Activated naive CD4-positive, alpha-beta T cell treated with anti-CD3 and anti-CD28 coated beads, Interleukin-2, amount 50 U/mL, for 24 hours (primary cell): Measurements from ENCODE around the gene TBXAS1.

Experiments
- H3K27ac Mint-ChIP-seq: one replicate; pipeline ENCODE4 v1.8.0; 2021; ENCODE audit warnings: mild to moderate bottlenecking, mixed read lengths
- H3K27me3 Mint-ChIP-seq: one replicate; pipeline ENCODE4 v1.8.0; 2021; ENCODE audit warnings: mixed read lengths
- H3K36me3 Mint-ChIP-seq: one replicate; pipeline ENCODE4 v1.8.0; 2021; ENCODE audit warnings: mixed read lengths
- H3K4me1 Mint-ChIP-seq: one replicate; pipeline ENCODE4 v1.8.0; 2021; ENCODE audit warnings: mixed read lengths
- H3K4me3 Mint-ChIP-seq: one replicate; pipeline ENCODE4 v1.8.0; 2021; ENCODE audit warnings: mild to moderate bottlenecking, mixed read lengths
- H3K9me3 Mint-ChIP-seq: one replicate; pipeline ENCODE4 v1.8.0; 2021; ENCODE audit warnings: mixed read lengths

TBXAS1 gene

DNA sequence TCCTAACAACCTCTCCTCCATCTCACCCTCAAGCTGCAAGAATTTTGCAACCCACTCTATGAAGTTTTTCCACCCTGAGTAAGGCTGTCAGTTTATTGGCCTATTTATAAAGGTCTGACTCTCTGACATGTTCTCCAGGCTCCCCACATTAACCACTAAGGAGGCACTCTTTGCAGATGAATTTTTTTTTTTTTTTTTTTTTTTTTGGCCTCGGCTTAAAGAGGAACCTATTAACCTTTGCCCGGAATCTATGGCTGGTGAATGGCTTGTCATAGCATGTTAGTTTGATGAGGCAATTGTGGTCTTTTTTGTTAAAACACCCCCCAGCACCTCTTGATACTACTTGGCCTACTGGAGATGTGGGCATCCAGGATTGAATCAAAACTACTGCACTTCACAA is 57.1 kb downstream of the TBXAS1 start:
- Mint-ChIP-seq H3K36me3 (no peaks in the 10 kb centered on the region), H3K4me3 (no peak overlapping the region), H3K27ac (no peak overlapping the region), H3K27me3 (no peaks in the 10 kb centered on the region), H3K4me1 (no peaks in the 10 kb centered on the region), H3K9me3 (peaks cover 5% of the 10 kb centered on the region)

DNA sequence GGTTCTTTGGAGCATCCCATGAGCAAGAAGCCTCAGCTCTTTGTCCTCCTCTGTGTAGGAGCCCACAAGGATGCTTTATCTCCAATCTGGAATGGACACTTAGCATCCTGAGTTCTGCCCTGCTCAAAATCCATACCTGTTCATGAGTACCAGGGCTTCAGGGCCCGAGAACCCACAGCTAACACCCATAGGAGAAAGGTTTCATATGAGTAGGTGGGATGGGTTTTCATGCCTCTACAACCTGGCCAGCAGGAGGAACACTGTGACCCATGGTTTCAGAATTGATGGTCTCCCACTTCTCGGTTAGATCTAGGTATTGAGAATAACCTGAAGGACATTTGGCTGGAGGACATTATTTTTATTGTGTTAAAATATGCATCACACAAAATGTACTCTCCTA is 57.8 kb downstream of the TBXAS1 start:
- H3K27me3 Mint-ChIP-seq, result no peaks in the 10 kb centered on the region
- H3K9me3 Mint-ChIP-seq, result peaks cover 5% of the 10 kb centered on the region
- H3K4me1 Mint-ChIP-seq, result no peaks in the 10 kb centered on the region
- no peak overlapping the region for H3K27ac Mint-ChIP-seq
- H3K36me3 Mint-ChIP-seq, result no peaks in the 10 kb centered on the region
- H3K4me3 Mint-ChIP-seq, result no peak overlapping the region

DNA sequence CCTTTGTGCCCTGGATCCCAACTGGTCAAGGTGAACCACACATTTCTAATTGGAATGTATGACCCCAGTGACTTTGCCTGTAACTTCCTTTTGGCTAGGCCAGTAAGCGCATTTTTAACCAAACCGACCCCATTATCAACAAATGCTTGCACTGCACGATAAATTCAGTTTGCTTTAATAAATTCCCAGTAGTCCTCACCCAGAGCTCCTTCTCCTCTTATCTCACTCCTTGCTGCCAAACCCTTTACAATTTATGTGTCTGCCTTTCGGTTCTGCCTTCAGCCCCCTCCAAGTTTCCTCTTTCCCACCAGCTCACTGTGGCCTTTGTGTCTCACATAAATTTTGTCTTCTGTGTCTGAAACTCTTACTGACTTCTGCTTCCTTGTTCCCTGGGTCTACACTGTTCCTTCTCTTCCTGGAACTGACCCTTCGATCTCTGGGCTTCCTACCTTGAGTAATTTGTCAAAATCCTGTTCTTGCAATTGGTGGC is 59.0 kb downstream of the TBXAS1 start:
- peaks cover 5% of the 10 kb centered on the region for H3K9me3 Mint-ChIP-seq
- no peaks in the 10 kb centered on the region for H3K36me3 Mint-ChIP-seq
- no peaks in the 10 kb centered on the region for H3K4me1 Mint-ChIP-seq
- no peak overlapping the region for H3K4me3 Mint-ChIP-seq
- H3K27ac Mint-ChIP-seq, result no peak overlapping the region
- no peaks in the 10 kb centered on the region for H3K27me3 Mint-ChIP-seq

DNA sequence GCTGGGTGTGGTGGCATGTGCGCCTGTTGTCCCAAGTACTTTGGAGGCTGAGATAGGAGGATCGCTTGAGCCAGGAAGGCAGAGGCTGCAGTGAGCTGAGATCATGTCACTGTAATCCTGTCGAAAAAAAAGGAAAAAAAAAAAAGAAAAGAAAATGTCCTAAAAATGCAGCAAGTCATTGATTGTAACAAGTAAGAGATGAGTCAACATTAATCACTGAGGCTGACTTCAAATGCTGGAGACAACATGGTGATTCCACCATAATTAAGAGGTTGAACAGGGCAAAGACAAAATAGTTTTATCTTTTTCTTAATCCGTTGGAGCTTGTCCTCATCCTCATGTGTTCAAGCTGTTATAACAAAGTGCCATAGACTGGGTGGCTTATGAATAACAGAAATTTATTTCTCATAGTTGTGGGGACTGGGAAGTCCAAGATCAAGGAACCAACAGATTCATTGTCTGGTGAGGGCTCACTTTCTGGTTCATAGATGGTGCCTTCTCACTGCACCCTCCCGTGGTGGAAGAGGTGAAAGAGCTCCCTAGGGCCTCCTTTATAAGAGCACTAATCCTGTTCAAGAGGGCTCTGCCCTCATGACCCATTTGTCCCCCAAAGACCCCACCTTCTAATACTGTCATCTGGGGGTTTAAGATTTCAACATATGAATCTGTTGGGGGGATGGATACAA is 60.3 kb downstream of the TBXAS1 start:
- Mint-ChIP-seq H3K4me1 (no peaks in the 10 kb centered on the region), H3K9me3 (peaks cover 5% of the 10 kb centered on the region), H3K4me3 (no peak overlapping the region), H3K36me3 (no peaks in the 10 kb centered on the region), H3K27ac (no peak overlapping the region), H3K27me3 (no peaks in the 10 kb centered on the region)

DNA sequence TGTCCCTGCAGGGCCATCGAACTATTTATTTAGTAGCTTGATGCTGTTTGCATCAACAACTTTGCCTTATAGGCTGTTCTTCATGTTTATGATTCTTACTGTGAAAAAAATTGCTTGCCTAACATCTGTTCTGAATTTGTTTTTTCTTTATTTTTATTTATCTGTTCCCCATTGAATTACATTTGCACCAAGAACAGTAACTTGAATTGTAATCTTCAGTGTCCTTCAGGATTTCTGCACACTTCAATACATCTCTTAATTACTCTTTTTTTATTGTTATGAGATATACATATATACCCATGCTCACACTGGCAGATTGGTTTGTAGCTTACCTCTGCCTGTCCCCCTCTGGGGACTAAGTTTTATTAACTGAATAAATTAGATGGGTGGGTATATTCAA is 64.4 kb downstream of the TBXAS1 start:
- H3K9me3 Mint-ChIP-seq, result peaks cover 4% of the 10 kb centered on the region
- H3K4me3 Mint-ChIP-seq, result no peak overlapping the region
- H3K27me3 Mint-ChIP-seq, result no peaks in the 10 kb centered on the region
- no peaks in the 10 kb centered on the region for H3K36me3 Mint-ChIP-seq
- H3K27ac Mint-ChIP-seq, result no peak overlapping the region
- H3K4me1 Mint-ChIP-seq, result no peaks in the 10 kb centered on the region

DNA sequence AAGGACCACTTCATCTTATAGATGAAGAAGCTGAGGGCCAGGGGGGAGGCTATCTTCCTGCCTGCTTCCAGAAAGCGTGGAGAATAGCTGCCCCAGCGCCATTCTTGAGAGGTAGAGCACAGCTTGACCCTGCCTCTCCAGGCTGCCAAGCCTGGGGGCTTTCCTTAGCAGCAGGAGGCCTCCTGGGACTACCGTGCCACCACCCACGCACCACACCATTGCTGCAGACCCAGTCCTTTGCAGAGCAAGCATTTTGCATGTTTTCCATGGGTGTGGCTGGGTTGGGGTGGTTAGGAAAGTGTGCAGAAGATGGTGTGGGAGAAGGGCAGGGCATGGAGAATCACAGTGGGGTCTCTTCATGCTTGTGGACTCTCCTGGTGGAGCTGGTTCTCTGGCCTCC is 64.9 kb downstream of the TBXAS1 start:
- H3K27ac Mint-ChIP-seq, result no peak overlapping the region
- H3K9me3 Mint-ChIP-seq, result no peaks in the 10 kb centered on the region
- no peaks in the 10 kb centered on the region for H3K4me1 Mint-ChIP-seq
- H3K27me3 Mint-ChIP-seq, result no peaks in the 10 kb centered on the region
- H3K4me3 Mint-ChIP-seq, result no peak overlapping the region
- H3K36me3 Mint-ChIP-seq, result no peaks in the 10 kb centered on the region

DNA sequence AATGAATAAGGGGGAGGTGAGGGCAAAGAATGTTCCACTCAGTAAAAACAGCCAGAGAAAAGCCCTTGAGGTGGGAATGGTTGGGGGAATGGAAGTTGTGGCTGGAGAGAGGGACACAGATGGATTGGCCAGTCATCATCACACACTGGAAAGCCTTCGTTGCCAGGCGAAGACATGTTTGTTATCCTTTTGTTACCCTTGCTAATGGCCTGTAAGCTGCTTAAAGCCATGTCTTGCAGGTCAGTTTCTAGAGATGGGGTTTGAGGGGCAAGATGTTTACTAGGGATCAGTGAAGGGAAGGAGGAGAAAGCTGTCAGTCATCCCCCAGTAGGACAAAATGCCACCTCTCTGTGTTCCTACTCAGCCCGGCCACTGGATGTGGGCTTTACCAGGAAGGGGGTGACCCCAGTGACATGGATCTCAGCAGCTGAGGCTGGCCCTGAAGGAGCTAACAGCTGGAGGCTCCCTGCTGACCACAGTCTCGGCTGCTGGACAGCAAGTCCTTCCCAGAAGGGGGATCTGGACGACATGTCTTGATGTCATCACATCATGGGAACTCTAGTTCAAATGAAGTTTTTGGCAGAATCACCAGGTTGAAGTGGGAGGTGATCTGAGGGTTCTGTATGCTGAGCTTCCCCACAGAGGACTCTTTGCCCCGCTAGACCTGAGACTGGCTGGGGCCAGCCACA is 66.2 kb downstream of the TBXAS1 start:
- Mint-ChIP-seq H3K27ac (no peak overlapping the region), H3K9me3 (no peaks in the 10 kb centered on the region), H3K36me3 (no peaks in the 10 kb centered on the region), H3K4me1 (no peaks in the 10 kb centered on the region), H3K4me3 (no peak overlapping the region), H3K27me3 (no peaks in the 10 kb centered on the region)

DNA sequence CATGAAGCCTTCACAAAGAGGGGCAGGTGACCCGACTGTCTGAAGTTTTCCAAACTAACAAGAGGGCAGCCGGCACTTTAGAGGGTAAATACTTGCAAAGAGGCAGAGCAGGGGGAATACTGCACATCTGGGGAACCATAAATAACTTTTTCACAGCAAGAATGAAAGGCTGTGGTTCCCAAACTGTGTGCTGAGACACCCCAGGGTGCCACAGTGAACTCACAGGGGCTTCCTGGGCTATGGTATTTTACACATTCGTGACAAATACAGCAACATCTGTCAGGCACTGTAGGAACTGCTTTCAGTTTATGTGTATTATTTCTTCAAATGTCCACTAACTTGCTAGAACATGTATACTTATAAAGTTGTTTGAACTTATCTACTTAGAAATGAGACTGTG is 67.2 kb downstream of the TBXAS1 start:
- no peaks in the 10 kb centered on the region for H3K27me3 Mint-ChIP-seq
- no peaks in the 10 kb centered on the region for H3K9me3 Mint-ChIP-seq
- H3K4me1 Mint-ChIP-seq, result no peaks in the 10 kb centered on the region
- H3K27ac Mint-ChIP-seq, result no peak overlapping the region
- no peak overlapping the region for H3K4me3 Mint-ChIP-seq
- H3K36me3 Mint-ChIP-seq, result no peaks in the 10 kb centered on the region

DNA sequence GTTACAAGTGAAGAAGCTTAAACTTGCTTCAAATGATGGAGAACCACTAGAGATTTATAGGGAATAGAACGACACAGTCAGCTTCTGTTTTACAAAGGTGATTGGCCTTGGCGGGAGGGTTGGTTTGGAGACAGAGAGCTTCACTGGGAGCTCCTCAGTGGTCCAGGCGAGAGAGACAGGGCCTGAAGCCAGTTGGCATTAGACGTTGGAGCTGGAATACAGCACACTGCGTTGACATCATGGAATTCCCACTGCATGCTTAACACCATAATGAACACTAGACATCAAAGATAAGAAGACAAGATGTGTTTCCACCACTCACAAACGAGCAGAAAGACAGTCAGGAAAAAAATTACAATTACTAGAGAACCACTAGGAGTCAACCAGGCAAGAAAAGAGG is 67.8 kb downstream of the TBXAS1 start:
- Mint-ChIP-seq H3K27ac (no peak overlapping the region), H3K9me3 (no peaks in the 10 kb centered on the region), H3K4me3 (no peak overlapping the region), H3K36me3 (no peaks in the 10 kb centered on the region), H3K27me3 (no peaks in the 10 kb centered on the region), H3K4me1 (no peaks in the 10 kb centered on the region)

DNA sequence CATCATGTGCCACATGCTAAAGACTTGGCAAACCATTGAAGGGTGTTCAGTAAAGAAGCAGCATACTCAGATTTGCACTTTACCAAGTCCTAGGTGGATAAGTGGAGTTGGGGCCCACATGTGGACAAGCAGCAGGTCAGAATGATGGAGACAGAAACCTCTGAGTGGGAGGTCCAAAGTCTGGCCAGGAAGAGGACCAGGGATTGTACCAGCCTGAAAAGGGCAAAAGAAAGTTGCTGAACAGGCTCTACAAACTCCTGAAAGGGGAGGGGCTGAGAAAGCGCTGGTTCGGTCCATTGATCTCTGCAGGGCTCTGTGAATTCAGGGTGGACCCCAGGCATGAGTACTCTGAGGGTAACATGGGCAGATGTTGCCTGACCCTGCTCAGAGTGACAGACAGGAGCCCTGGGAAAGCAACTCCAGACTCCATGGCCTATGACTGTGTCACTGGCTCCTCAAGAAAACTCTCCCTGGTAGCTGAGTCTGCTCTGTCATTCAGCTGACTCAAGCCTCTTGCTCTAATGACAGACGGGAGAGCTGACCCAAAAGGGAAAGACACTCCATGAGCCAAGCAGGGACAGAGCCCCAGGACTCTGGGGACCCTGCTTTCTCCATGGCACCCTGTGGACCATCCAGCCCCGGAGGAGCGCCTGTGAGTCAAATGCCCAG is 68.5 kb downstream of the TBXAS1 start:
- Mint-ChIP-seq H3K27me3 (no peaks in the 10 kb centered on the region), H3K27ac (no peak overlapping the region), H3K4me3 (no peak overlapping the region), H3K36me3 (no peaks in the 10 kb centered on the region), H3K4me1 (no peaks in the 10 kb centered on the region), H3K9me3 (peaks cover under 1% of the 10 kb centered on the region)

DNA sequence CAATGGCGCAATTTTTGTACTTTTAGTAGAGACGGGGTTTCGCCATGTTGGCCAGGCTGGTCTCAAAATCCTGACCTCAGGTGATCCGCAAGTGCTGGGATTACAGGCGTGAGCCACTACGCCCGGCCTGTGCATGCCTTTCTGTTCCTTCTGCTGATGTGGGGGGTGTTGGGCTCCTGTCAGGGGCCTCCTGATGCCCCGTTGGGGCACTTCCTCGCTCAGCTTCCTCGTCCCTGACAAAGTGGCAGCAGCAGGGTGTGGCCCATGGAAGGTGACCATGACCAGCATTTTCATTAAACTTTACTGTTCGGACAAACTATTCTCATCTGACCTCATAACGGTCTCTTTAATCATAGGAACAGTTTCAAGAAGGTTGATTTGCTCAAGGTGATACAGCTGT is 69.4 kb downstream of the TBXAS1 start:
- Mint-ChIP-seq H3K4me3 (no peak overlapping the region), H3K27me3 (no peaks in the 10 kb centered on the region), H3K36me3 (peaks cover 2% of the 10 kb centered on the region), H3K27ac (no peak overlapping the region), H3K9me3 (peaks cover 7% of the 10 kb centered on the region), H3K4me1 (no peaks in the 10 kb centered on the region)

DNA sequence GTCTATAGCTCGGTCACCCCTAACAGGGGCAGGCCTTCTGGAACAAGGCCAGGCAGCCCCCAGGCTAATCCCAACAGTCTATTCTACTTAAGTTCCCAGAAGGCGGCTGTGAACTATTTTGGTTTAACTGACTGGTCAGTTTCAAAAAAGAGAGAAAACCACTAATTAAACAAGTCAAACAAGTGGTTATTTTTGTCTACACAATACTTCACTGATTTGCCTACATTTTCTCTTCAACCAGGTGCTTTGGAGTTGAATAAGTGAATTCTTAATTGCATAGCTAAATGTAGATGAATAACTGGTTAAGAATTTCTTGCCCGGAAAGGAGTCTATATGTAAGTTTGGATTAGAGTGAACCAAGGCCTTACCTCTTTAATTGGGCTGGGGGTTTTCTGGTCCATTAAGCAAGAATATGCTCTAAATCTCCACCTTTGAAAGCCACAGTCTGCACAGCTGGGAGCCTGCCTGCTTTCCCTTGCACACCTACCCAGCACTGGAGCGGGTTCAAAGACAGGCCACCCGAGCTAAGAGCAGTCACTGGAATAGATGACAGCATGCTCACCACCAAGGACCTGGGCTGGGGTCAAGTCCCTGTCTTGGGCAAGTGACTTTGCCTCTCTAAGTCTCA is 70.4 kb downstream of the TBXAS1 start:
- H3K36me3 Mint-ChIP-seq, result peaks cover 2% of the 10 kb centered on the region
- no peak overlapping the region for H3K4me3 Mint-ChIP-seq
- peaks cover 7% of the 10 kb centered on the region for H3K9me3 Mint-ChIP-seq
- no peaks in the 10 kb centered on the region for H3K4me1 Mint-ChIP-seq
- no peaks in the 10 kb centered on the region for H3K27me3 Mint-ChIP-seq
- no peak overlapping the region for H3K27ac Mint-ChIP-seq

DNA sequence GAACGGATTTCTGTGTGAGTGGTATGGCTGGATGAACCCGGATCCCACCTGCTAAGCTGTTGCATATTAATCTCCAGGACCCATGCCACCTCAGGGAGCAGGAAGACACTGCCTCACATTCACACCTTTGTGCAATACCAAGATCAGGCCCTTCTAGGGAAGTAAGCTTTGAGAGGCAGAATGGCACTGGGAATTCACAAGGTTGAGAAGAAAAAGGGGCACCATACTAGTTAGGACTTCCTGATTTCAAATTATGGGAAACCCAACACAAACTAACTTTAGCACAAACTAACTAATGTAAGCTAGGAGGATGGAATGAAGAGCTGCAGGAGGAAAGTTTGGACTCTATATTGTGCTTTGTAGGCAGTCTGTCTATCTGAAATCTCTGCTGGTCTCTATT is 71.3 kb downstream of the TBXAS1 start:
- Mint-ChIP-seq H3K27ac (no peak overlapping the region), H3K4me1 (no peaks in the 10 kb centered on the region), H3K27me3 (no peaks in the 10 kb centered on the region), H3K36me3 (peaks cover 3% of the 10 kb centered on the region), H3K9me3 (peaks cover 7% of the 10 kb centered on the region), H3K4me3 (no peak overlapping the region)

DNA sequence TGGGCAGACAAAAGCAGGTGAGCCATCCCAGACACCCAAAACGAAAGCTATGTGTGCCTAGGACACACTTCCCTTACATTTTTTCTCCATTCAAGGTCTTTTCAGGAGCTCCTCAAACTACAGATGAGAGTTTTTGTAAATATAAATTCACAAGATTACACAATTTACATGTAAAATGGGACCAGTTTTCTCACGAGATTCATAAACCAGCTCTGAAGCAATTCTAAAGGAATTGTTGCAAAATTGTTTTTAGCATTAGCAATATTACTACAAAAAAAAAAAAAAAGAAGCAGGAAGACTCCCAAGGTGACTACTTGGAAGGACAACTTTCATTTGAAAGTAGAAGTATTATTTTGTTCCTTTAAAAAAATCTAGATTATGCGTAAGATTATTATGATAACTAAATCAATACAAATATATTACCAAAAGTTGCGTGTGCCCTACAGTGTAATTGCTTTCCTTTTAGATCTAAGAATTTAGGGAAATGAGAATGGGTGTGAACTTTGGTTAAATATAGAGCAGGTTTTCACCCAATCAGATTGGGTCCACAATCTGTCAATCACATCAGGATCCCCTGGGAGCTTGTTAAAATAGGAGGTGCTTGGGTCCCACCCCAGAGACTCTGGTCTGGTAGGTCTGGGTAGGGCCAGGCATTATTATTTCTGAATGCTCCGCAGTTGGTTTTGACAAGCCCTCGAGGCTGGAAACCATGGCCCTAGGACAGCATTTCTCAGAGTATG is 72.2 kb downstream of the TBXAS1 start:
- peaks cover 7% of the 10 kb centered on the region for H3K9me3 Mint-ChIP-seq
- no peaks in the 10 kb centered on the region for H3K4me1 Mint-ChIP-seq
- no peak overlapping the region for H3K27ac Mint-ChIP-seq
- no peaks in the 10 kb centered on the region for H3K27me3 Mint-ChIP-seq
- no peak overlapping the region for H3K4me3 Mint-ChIP-seq
- peaks cover 3% of the 10 kb centered on the region for H3K36me3 Mint-ChIP-seq

DNA sequence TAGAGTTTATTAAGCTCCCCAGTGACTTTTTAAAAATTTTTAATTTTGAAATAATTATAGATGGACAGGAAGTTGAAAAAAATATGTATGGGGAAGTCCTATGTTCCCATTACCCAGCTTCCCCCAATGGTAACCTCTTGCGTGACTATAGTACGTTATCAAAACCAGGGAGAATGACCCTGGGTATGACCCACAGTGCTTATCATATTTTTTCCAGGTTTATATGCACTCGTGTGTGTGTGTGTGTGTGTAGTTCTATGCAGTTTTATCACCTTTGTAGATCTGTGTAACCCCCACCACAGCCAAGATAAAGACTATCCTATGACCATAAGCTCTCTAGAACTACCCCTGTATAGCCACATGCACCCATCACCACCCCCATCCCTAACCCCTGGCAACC is 72.8 kb downstream of the TBXAS1 start:
- Mint-ChIP-seq H3K27me3 (no peaks in the 10 kb centered on the region), H3K4me3 (no peak overlapping the region), H3K4me1 (no peaks in the 10 kb centered on the region), H3K27ac (no peak overlapping the region), H3K36me3 (peaks cover 3% of the 10 kb centered on the region), H3K9me3 (peaks cover 7% of the 10 kb centered on the region)
